Pancreas (tissue), 10 donors: ENCODE measurements around the gene CYB5A. TPM values are rescaled to one million over a fixed set of nuclear protein-coding genes. Genes with fewer than 3 reads are reported as not detected.

ENCODE experiments used
- ATAC-seq, 4 donors: fragments of 200-7000 bp; cut with Tn5 transposase; one replicate each; pipeline versions ENCODE4 v1.8.0 to v1.9.1; 2020; ENCODE audit warnings: mild to moderate bottlenecking in 4 of 4, moderate library complexity in 4 of 4
- DNase-seq, 6 donors: peaks; one replicate each; pipeline ENCODE4 v3.0.0-alpha.2; 2020
- FAIRE-seq: peaks from 2 replicates; lab custom pipeline; 2012; peaks lifted over from hg19 to GRCh38; lab: Jason Lieb, UNC
- H3K27ac ChIP-seq, 4 donors: fragments of 200-600 bp; sonication (generic); 1 replicate in 3 of 4; 2 replicates in 1 of 4; pipeline versions ENCODE4 v1.5.0 to v1.8.0; 2020
- H3K27me3 ChIP-seq, 4 donors: fragments of 200-600 bp; one replicate each; pipeline ENCODE4 v1.8.0; 2021
- H3K36me3 ChIP-seq, 3 donors: fragments of 200-600 bp; sonication (generic) in 1 of 3; one replicate each; pipeline versions ENCODE4 v1.5.0 to v1.8.0; 2020 to 2021
- H3K4me1 ChIP-seq, 3 donors: fragments of 200-600 bp; one replicate each; pipeline ENCODE4 v1.8.0; 2021
- H3K4me3 ChIP-seq, 4 donors: fragments of 200-600 bp; sonication (generic) in 2 of 4; one replicate each; pipeline versions ENCODE4 v1.5.0 to v1.8.0; 2020 to 2021
- H3K9me3 ChIP-seq, 4 donors: fragments of 200-600 bp; one replicate each; pipeline ENCODE4 v1.8.0; 2021
- CTCF ChIP-seq, 4 donors: fragments of 200-600 bp; sonication (generic) in 3 of 4; IDR thresholded peaks; one replicate each; pipeline versions ENCODE4 v1.5.0 to v1.8.0; 2021; ENCODE audit warnings: antibody characterized with exemption in 4 of 4
- WGBS, 2 donors: extraction: QIAGEN DNeasy Blood & Tissue Kit; methylation state at CpG; one replicate each; pipeline ENCODE4 v1.1.7; 2013; 5-methylcytosine and 5-hydroxymethylcytosine counted together
- intact Hi-C, 3 donors: fragments of 100-400 bp; cut with DNase I; formaldehyde crosslinking; loops; one replicate each; pipeline versions ENCODE4 v1.11.1 to v1.14.2; 2022
- polyA plus RNA-seq, 2 donors: library from polyadenylated mRNA; stranded (reverse); fragments of 200-250 nt; gene quantifications; one replicate each; pipeline ENCODE4 v1.2.3, GENCODE V29; 2013
- total RNA-seq, 6 donors: library from RNA; stranded (reverse); fragmentation: NEBNext Ultra II Directional in 4 of 6; extraction: Animal tissue kit (Norgen Biotek cat#: 25700) in 4 of 6; gene quantifications; one replicate each; pipeline versions ENCODE4 v1.2.1 to v1.2.4, GENCODE V29; 2021 to 2023
- donor health status: healthy with polysubstance abuse.
- donor health status: DM: no; HTN: no; CAD: no; lungs with moderate emphysema.
- donor health status: DM: no; HTN: no; CAD: no.
- donor health status: control.
- donor health status: control.
- donor health status: Bipolar disorder and iron deficiency.
- donor health status: DM: yes; HTN: yes; CAD: no.
- donor health status: DM: no; HTN: no; CAD: no.
- donor health status: DM: no; HTN: no; CAD: no.
- donor health status: DM: yes; HTN: yes; CAD: no.

The CYB5A gene
- total and polyA plus RNA-seq, 8 donors: 120 to 228 (median 177) TPM

- ATAC-seq (peak in 1 of 4 donors; percentile 29), FAIRE-seq (no peak), DNase-seq (no peak)
- no peaks in the 10 kb centered on the region for H3K27me3 ChIP-seq
- TF ChIP-seq CTCF (IDR thresholded peaks at IDR 0.05): no peak
- no peaks in the 10 kb centered on the region for H3K9me3 ChIP-seq
- H3K4me3 ChIP-seq: no peak overlapping the region
- H3K27ac ChIP-seq: no peak overlapping the region
- no peaks in the 10 kb centered on the region for H3K36me3 ChIP-seq
- WGBS, 2 donors: 75% methylated on average over 4 of the region's 4 CpGs
- H3K4me1 ChIP-seq: peaks cover 5 to 10% (median 8%) of the 10 kb centered on the region in 3 donors
- intact Hi-C loops: no loop called here
Observed at GRCh38 chr18:74241426-74241825, 50.3 kb downstream of the CYB5A start.

- H3K4me3 ChIP-seq: no peak overlapping the region
- no peak overlapping the region for H3K27ac ChIP-seq
- peaks cover 22 to 25% (median 24%) of the 10 kb centered on the region in 3 donors for H3K4me1 ChIP-seq
- H3K9me3 ChIP-seq: no peaks in the 10 kb centered on the region
- ATAC-seq (no peak), DNase-seq (no peak), FAIRE-seq (no peak)
- TF ChIP-seq CTCF (IDR thresholded peaks at IDR 0.05): no peak
- no peaks in the 10 kb centered on the region for H3K36me3 ChIP-seq
- intact Hi-C loops: no loop called here
- 96 to 98% methylated on average over 1 of the region's 1 CpG for WGBS, 2 donors
- no peaks in the 10 kb centered on the region for H3K27me3 ChIP-seq
Observed at GRCh38 chr18:74239567-74239966, 52.2 kb downstream of the CYB5A start.

DNA sequence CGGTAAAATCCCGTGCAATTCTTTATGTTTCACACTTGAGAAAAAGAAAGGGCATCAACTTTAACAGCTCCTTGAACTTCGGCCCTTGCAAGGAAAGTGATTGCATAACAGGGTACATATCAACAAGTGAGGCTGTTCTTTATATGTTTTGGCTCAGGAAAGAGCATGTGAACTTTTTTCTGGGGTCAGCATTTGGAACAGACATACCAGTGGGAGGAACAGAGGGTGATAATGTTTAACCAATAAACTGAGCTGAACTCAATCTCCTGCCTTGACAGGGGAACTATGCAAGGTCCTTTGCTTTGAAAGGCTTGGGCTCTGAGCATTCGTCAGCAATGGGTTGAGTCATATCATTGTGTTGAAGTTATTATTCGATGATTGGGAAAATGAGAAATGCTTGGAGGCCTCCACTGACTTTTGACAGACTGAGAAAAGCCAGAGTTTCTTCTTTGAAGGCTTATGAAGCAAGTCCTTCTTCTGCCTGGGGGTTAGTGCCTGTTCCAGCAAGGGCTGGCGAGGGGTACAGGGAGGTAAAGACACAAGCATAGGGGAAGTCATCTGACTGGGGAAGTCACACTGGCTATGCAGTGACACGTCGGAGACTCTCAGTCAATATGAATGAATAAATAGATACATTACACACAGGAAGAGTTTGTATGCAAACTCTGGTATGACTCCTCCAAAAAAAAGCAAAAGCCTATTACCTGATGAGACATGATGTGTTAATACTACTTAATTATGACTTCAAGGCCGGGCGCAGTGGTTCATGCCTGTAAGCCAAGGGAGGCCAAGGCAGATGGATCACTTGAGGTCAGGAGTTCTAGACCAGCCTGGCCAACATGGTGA, 57.2 kb downstream of the CYB5A start:
- peak; percentile 96 for FAIRE-seq

DNA sequence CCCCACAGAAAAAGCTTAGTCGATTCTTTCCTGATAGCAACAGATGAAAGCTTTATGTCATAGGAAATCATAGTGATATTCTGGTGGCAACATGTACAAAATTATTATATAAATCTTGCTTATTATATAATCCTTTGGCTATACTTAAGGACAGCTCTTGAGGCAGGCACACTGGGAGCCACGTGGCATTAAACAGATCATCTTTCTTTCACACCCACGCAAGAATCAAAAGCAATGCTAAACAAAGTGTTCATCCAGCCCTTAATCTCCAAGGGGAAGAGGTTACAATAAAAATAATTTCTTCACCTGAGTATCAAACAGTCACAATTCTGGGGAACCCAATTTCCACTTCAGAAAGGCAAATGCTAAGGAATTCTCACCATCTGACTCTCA, 57.8 kb downstream of the CYB5A start:
- DNase-seq (no peak), ATAC-seq (no peak), FAIRE-seq (no peak)
- no peaks in the 10 kb centered on the region for H3K27me3 ChIP-seq
- H3K9me3 ChIP-seq: no peaks in the 10 kb centered on the region
- H3K36me3 ChIP-seq: no peaks in the 10 kb centered on the region
- 4 to 17% methylated on average over 3 of the region's 3 CpGs for WGBS, 2 donors
- peaks cover 34 to 55% (median 38%) of the 10 kb centered on the region in 3 donors for H3K4me1 ChIP-seq
- intact Hi-C loops: loop anchor here in 1 of 3 donors (5.0 kb wide), 1 partner anchor 58 kb away; the partner anchor contains the start of gene CYB5A
- H3K27ac ChIP-seq: peak overlapping the region; percentile 19 to 91 (median 78)
- no peak for TF ChIP-seq CTCF (IDR thresholded peaks at IDR 0.05)
- H3K4me3 ChIP-seq: no peak overlapping the region

More for the DNA sequence above, 57.2 kb downstream of the CYB5A start:
- peaks cover 34 to 50% (median 34%) of the 10 kb centered on the region in 3 donors for H3K4me1 ChIP-seq
- TF ChIP-seq CTCF (IDR thresholded peaks at IDR 0.05): no peak
- DNase-seq (peak in 3 of 6 donors; percentile 77 to 82 (median 78)), ATAC-seq (peak; percentile 88 to 93 (median 90))
- H3K36me3 ChIP-seq: no peaks in the 10 kb centered on the region
- intact Hi-C loops: loop anchor here in 1 of 3 donors (5.0 kb wide), 1 partner anchor 58 kb away; the partner anchor contains the start of gene CYB5A
- H3K27me3 ChIP-seq: no peaks in the 10 kb centered on the region
- H3K9me3 ChIP-seq: no peaks in the 10 kb centered on the region
- 21% methylated on average over 10 of the region's 10 CpGs for WGBS, 2 donors
- no peak overlapping the region for H3K4me3 ChIP-seq
- H3K27ac ChIP-seq: peak overlapping the region; percentile 75 to 91 (median 84)
